WTC11 (cell line): ENCODE data around the gene CST3. TPM values are rescaled to one million over a fixed set of nuclear protein-coding genes. Genes with fewer than 3 reads are reported as not detected.

Experiments used
- ATAC-seq: fragments of 200-7000 bp; cut with Tn5 transposase; 2 replicates; pipeline ENCODE4 v1.10.0; 2021; ENCODE audit warnings: mild to moderate bottlenecking, moderate library complexity
- CTCF ChIA-PET: fragments of 300-600 bp; sonication (Branson Sonifier 250); formaldehyde crosslinking; loops from one replicate; lab custom pipeline; 2021; ENCODE audit warnings: antibody characterized with exemption; lab: Charles Lee
- POLR2A ChIA-PET: fragments of 350-600 bp; sonication (Branson Sonifier 250); formaldehyde crosslinking; loops from one replicate; lab custom pipeline; 2021; ENCODE audit warnings: antibody characterized with exemption; lab: Charles Lee
- DNase-seq: peaks from one replicate; pipeline ENCODE4 v3.0.0; 2021; ENCODE audit warnings: low spot score
- H3K27ac Mint-ChIP-seq: 2 replicates; pipeline ENCODE4 v1.8.0; 2021; ENCODE audit warnings: mixed read lengths
- H3K27me3 Mint-ChIP-seq: 2 replicates; pipeline ENCODE4 v1.8.0; 2021; ENCODE audit warnings: low read depth, mild to moderate bottlenecking, moderate library complexity, mixed read lengths
- H3K36me3 Mint-ChIP-seq: 2 replicates; pipeline ENCODE4 v1.8.0; 2021; ENCODE audit warnings: mixed read lengths
- H3K4me1 Mint-ChIP-seq: 2 replicates; pipeline ENCODE4 v1.8.0; 2022; ENCODE audit warnings: mixed read lengths
- H3K4me3 Mint-ChIP-seq: 2 replicates; pipeline ENCODE4 v1.8.0; 2021; ENCODE audit warnings: mild to moderate bottlenecking, moderate library complexity, mixed read lengths
- H3K9me3 Mint-ChIP-seq: 2 replicates; pipeline ENCODE4 v1.8.0; 2021; ENCODE audit warnings: mixed read lengths
- GABPB1 ChIP-seq: sonication (generic); formaldehyde crosslinking; IDR thresholded peaks from 2 replicates; pipeline ENCODE4 v1.8.1; 2023; ENCODE audit warnings: mild to moderate bottlenecking, missing genetic modification reagents
- SMAD4 ChIP-seq: sonication (generic); formaldehyde crosslinking; IDR thresholded peaks from 2 replicates; pipeline ENCODE4 v1.8.0; 2022; ENCODE audit warnings: mild to moderate bottlenecking, missing genetic modification reagents
- TCF7 ChIP-seq: sonication (generic); formaldehyde crosslinking; IDR thresholded peaks from 2 replicates; pipeline ENCODE4 v1.8.0; 2022; ENCODE audit warnings: mild to moderate bottlenecking, low read depth, missing genetic modification reagents, moderate library complexity
- ZNF138 ChIP-seq: sonication (generic); formaldehyde crosslinking; conservative IDR thresholded peaks from 2 replicates; pipeline ENCODE4 v1.8.1; 2022; ENCODE audit warnings: mild to moderate bottlenecking, moderate library complexity, missing genetic modification reagents
- ZNF671 ChIP-seq: fragments of 250-450 bp; sonication (Bioruptor Pico); IDR thresholded peaks from 2 replicates; pipeline ENCODE4 v1.8.0; 2021; ENCODE audit warnings: mild to moderate bottlenecking
- total RNA-seq: library from RNA; stranded (reverse); gene quantifications from 3 replicates; pipeline ENCODE4 v1.2.3, GENCODE V29; 2021
- TF ChIP-seq, protein P1 (sequence below): sonication (generic); formaldehyde crosslinking; IDR thresholded peaks from 2 replicates; pipeline ENCODE4 v1.8.1; 2022; ENCODE audit warnings: low read depth, mild to moderate bottlenecking, moderate library complexity, missing genetic modification reagents, borderline replicate concordance
- TF ChIP-seq, protein P2 (sequence below): fragments of 250-450 bp; sonication (Bioruptor Pico); IDR thresholded peaks from 2 replicates; pipeline ENCODE4 v1.9.0; 2021; ENCODE audit warnings: mild to moderate bottlenecking, borderline replicate concordance
- TF ChIP-seq, protein P3 (sequence below): sonication (generic); formaldehyde crosslinking; IDR thresholded peaks from 2 replicates; pipeline ENCODE4 v1.8.1; 2023; ENCODE audit warnings: mild to moderate bottlenecking, missing genetic modification reagents, borderline replicate concordance

CST3 gene
- total RNA-seq, 1 experiment from 2014 or later: 52.1 TPM

DNA sequence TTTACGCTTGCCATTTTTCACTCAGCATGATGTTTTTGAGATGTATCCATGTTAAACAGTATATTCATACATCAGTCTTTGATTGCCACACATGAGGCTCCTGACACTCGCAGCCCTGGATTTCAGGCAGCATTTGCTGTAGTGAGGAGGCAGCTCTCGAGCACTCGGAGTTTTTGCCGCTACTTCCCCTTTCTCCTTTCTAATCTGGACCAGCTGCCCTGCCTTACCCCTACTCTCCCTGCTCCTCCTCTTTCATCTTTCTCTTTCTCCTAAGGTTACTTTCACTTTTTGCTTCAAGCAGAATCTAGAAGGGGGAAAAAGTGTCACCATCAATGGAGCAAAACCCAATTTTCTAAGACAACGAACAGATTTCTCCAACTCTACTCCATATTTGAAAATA, 5.9 kb upstream of the CST3 start:
- Mint-ChIP-seq H3K4me3 (no peak overlapping the region), H3K27ac (no peak overlapping the region), H3K9me3 (no peaks in the 10 kb centered on the region), H3K4me1 (peaks cover 36% of the 10 kb centered on the region)
- CTCF ChIA-PET: no interaction called here
- DNase-seq: no peak
- POLR2A ChIA-PET: no interaction called here
- TF ChIP-seq, protein P1, sequence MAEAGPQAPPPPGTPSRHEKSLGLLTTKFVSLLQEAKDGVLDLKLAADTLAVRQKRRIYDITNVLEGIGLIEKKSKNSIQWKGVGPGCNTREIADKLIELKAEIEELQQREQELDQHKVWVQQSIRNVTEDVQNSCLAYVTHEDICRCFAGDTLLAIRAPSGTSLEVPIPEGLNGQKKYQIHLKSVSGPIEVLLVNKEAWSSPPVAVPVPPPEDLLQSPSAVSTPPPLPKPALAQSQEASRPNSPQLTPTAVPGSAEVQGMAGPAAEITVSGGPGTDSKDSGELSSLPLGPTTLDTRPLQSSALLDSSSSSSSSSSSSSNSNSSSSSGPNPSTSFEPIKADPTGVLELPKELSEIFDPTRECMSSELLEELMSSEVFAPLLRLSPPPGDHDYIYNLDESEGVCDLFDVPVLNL (CRISPR knock-in tag): no peak
- TF ChIP-seq SMAD4 (CRISPR knock-in tag) (no peak), ZNF138 (CRISPR knock-in tag) (no peak)
- TF ChIP-seq, protein P2, sequence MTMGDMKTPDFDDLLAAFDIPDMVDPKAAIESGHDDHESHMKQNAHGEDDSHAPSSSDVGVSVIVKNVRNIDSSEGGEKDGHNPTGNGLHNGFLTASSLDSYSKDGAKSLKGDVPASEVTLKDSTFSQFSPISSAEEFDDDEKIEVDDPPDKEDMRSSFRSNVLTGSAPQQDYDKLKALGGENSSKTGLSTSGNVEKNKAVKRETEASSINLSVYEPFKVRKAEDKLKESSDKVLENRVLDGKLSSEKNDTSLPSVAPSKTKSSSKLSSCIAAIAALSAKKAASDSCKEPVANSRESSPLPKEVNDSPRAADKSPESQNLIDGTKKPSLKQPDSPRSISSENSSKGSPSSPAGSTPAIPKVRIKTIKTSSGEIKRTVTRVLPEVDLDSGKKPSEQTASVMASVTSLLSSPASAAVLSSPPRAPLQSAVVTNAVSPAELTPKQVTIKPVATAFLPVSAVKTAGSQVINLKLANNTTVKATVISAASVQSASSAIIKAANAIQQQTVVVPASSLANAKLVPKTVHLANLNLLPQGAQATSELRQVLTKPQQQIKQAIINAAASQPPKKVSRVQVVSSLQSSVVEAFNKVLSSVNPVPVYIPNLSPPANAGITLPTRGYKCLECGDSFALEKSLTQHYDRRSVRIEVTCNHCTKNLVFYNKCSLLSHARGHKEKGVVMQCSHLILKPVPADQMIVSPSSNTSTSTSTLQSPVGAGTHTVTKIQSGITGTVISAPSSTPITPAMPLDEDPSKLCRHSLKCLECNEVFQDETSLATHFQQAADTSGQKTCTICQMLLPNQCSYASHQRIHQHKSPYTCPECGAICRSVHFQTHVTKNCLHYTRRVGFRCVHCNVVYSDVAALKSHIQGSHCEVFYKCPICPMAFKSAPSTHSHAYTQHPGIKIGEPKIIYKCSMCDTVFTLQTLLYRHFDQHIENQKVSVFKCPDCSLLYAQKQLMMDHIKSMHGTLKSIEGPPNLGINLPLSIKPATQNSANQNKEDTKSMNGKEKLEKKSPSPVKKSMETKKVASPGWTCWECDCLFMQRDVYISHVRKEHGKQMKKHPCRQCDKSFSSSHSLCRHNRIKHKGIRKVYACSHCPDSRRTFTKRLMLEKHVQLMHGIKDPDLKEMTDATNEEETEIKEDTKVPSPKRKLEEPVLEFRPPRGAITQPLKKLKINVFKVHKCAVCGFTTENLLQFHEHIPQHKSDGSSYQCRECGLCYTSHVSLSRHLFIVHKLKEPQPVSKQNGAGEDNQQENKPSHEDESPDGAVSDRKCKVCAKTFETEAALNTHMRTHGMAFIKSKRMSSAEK (CRISPR knock-in tag): no peak
- TF ChIP-seq, protein P3, sequence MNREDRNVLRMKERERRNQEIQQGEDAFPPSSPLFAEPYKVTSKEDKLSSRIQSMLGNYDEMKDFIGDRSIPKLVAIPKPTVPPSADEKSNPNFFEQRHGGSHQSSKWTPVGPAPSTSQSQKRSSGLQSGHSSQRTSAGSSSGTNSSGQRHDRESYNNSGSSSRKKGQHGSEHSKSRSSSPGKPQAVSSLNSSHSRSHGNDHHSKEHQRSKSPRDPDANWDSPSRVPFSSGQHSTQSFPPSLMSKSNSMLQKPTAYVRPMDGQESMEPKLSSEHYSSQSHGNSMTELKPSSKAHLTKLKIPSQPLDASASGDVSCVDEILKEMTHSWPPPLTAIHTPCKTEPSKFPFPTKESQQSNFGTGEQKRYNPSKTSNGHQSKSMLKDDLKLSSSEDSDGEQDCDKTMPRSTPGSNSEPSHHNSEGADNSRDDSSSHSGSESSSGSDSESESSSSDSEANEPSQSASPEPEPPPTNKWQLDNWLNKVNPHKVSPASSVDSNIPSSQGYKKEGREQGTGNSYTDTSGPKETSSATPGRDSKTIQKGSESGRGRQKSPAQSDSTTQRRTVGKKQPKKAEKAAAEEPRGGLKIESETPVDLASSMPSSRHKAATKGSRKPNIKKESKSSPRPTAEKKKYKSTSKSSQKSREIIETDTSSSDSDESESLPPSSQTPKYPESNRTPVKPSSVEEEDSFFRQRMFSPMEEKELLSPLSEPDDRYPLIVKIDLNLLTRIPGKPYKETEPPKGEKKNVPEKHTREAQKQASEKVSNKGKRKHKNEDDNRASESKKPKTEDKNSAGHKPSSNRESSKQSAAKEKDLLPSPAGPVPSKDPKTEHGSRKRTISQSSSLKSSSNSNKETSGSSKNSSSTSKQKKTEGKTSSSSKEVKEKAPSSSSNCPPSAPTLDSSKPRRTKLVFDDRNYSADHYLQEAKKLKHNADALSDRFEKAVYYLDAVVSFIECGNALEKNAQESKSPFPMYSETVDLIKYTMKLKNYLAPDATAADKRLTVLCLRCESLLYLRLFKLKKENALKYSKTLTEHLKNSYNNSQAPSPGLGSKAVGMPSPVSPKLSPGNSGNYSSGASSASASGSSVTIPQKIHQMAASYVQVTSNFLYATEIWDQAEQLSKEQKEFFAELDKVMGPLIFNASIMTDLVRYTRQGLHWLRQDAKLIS: no peak
- TF ChIP-seq, all 79 proteins: peak for 0
- Mint-ChIP-seq H3K36me3 (no peaks in the 10 kb centered on the region), H3K27me3 (peaks cover 4% of the 10 kb centered on the region)
- no peak for ATAC-seq

DNA sequence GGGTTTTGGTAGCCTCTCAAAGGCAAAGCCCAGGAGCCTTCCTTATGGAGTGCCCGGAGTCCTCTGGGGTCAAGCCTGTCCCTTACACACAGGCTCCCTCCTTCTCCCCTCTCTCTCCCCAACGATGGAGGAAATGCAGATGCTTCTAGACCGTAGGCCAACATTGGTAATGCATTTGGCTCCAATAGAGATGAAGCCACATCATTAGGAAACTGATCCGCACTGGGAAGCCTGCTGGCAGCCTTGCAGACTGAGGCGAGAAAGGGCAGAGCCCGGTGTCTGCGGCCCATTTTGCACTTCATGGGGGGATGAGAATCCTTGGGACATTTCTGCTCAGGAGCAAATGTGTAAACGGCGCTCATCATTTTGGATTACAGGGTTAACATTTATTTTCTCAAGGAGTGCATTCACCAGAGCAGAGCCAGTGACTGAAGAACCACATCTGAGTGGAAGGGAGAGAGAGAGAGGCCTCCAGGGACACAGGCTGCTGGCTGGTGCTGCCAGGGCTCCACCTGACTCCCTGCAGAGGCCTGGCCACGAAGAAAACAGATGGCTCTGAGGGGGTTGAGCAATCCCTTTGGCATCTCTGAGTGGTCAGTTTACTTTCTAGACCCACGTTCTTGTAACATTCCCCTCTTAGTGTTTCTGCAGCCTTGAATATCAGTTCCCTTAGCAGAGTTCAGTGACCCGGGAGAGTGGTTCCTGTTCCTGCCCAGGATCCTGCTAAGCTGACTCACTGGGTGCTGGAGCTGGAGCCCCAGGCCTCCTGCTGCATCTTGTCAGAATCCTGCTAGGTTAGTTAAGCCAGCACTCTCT, 4.4 kb upstream of the CST3 start:
- Mint-ChIP-seq H3K36me3 (no peaks in the 10 kb centered on the region), H3K4me3 (no peak overlapping the region), H3K27ac (no peak overlapping the region), H3K4me1 (peaks cover 36% of the 10 kb centered on the region), H3K9me3 (no peaks in the 10 kb centered on the region), H3K27me3 (peaks cover 5% of the 10 kb centered on the region)
- no peak for TF ChIP-seq TCF7
- ChIA-PET POLR2A (no interaction called here), CTCF (no interaction called here)
- no peak for ATAC-seq
- DNase-seq: no peak

DNA sequence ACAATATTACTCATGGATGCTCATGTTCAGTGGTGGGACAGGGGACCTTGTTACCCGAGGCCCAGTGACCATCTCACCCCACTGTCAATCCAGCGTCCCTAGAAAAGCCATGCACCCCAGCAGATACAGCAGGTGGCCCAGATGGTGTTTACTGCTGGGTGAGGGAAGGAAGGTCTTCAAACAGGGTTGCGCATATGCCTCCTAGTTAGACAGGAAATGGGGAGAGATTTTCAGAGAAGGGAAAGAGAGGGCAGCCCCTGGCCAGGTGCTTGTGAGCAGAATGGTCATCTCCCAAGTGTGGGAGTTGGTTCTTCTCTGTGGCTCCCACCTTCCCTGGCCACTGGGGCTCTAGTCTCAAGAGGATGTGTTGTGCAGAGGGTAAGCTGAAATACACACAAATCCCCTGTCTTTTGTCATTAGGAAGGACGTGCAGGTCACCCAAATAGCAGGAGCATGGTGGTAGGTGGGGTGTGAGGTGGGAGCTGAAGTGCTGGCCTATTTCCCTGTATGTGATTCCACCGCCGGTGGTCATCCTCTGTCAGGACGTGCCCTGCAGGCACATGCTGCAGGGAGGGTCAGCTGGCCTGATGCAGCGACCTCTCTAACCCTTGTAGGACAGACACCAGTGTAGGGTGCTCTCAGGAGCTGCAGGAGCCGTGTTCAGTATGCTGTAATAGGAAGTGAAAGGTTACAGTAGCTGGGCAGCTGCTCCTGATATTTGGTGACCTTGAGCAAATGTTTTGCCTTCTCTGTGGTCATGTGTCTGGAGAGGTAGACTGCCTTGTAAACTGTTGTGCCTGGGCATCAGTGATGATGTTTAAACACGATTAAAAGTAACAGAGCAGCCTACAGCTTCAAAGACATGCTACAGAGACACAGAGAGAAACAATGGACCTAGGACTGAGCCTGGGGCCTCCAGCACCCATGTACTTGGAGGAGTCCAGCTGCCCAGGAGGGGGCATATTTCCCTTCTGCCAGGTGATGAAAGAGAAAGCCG, 3.2 kb upstream of the CST3 start:
- ChIA-PET POLR2A (no interaction called here), CTCF (no interaction called here)
- no peaks in the 10 kb centered on the region for H3K36me3 Mint-ChIP-seq
- no peak overlapping the region for H3K4me3 Mint-ChIP-seq
- peaks cover 16% of the 10 kb centered on the region for H3K27me3 Mint-ChIP-seq
- no peak overlapping the region for H3K27ac Mint-ChIP-seq
- no peaks in the 10 kb centered on the region for H3K9me3 Mint-ChIP-seq
- peaks cover 48% of the 10 kb centered on the region for H3K4me1 Mint-ChIP-seq
- DNase-seq (no peak), ATAC-seq (no peak)
- TF ChIP-seq ZNF671 (CRISPR knock-in tag): no peak
- TF ChIP-seq GABPB1: peak; percentile 94
